ENCODE results near the gene ACOT6. TPM values are rescaled to one million over a fixed set of nuclear protein-coding genes. Genes with fewer than 3 reads are reported as not detected.
"Not testable (repeated sequence)": the region's sequence is repeated elsewhere in the genome, so short reads cannot be mapped to it uniquely, and the experiment has no call there.

The ACOT6 gene
- total RNA-seq, 4 donors from 2014 or later: 0.91 to 1.5 TPM; not detected in 2

DNA sequence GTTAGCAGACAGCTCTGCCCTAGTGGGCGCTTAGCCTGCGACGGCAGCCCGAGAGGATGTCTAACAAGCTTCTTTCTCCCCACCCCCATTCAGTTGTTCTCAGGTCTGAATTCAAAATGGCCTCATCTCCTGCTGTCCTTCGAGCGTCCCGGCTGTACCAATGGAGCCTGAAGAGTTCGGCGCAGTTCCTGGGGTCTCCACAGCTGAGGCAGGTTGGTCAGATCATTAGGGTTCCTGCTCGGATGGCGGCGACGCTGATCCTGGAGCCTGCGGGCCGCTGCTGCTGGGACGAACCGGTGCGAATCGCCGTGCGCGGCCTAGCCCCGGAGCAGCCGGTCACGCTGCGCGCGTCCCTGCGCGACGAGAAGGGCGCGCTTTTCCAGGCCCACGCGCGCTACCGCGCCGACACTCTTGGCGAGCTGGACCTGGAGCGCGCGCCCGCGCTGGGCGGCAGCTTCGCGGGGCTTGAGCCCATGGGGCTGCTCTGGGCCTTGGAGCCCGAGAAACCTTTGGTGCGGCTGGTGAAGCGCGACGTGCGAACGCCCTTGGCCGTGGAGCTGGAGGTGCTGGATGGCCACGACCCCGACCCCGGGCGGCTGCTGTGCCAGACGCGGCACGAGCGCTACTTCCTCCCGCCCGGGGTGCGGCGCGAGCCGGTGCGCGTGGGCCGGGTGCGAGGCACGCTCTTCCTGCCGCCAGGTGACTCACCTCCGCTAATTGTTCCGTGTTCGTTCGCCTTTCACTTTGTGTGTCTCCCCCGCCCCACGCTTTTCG is 42.9 kb upstream of the ACOT6 start, which contains the start of gene ACOT2:
Gene ACOT2, plus strand, starts transcription at position 29 of the 774 bp plus-strand sequence. Its CDS starts 28 bp downstream, at position 57.
- H3K36me3 ChIP-seq, H3K4me1 ChIP-seq, H3K27me3 ChIP-seq, H3K9me3 ChIP-seq: not testable (repeated sequence)
- WGBS: under 1% methylated on average over 34 of the region's 83 CpGs
- TF ChIP-seq CTCF (IDR thresholded peaks at IDR 0.05): peak in 1 of 2 donors; percentile 21
- Histone ChIP-seq H3K4me3 (peak within 1 kb of the TSS; percentile 56), H3K27ac (peak within 1 kb of the TSS; percentile 83)
- peak; percentile 86 for DNase-seq (ENCODE audit: low spot score in 2 of 2)

DNA sequence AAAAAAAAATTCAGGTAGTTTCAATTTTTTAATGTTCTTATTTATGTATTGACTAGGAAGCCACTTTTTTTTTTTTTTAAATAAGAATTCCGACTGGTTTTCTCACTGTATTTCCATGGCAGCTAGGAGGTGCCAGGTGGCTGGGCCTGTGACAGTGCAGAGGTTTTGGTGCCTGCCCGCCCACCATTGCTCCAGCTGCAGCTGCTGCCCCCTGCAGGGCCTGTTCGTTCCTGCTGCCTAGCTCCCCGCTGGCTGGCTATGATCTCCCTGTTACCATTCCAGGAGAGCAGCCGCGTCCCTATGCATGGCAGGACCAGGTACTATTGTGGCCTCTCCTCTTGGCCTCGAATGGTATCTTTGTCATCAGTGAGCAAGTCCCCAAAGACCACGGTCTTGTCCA is 41.4 kb upstream of the ACOT6 start:
- DNase-seq (ENCODE audit: low spot score in 2 of 2): peak in 1 of 2 donors; percentile 74
- not testable (repeated sequence) for H3K36me3 ChIP-seq, H3K27ac ChIP-seq, H3K9me3 ChIP-seq, H3K4me1 ChIP-seq, H3K4me3 ChIP-seq, H3K27me3 ChIP-seq
- TF ChIP-seq CTCF (IDR thresholded peaks at IDR 0.05): peak in 1 of 2 donors; percentile 36
- 26% methylated on average over 6 of the region's 8 CpGs for WGBS

GRCh38 chr14:73573034-73573433 is 39.3 kb upstream of the ACOT6 start:
- not testable (repeated sequence) for H3K27me3 ChIP-seq; H3K4me1 ChIP-seq; H3K36me3 ChIP-seq; DNase-seq (ENCODE audit: low spot score in 2 of 2); H3K4me3 ChIP-seq; H3K9me3 ChIP-seq; H3K27ac ChIP-seq
- 58% methylated on average over 5 of the region's 5 CpGs for WGBS

DNA sequence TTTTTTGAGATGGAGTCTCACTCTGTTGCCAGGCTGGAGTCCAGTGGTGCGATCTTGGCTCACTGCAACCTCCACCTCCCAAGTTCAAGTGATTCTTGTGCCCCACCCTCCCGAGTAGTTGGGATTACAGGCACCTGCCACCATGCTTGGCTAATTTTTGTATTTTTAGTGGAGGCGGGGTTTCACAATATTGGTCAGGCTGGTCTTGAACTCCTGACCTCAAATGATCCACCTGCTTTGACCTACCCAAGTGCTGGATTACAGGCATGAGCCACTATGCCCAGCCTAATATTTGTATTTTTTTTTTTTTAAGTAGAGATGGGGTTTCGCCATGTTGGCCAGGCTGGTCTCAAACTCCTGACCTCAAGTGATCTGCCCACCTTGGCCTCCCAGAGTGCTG is 38.6 kb upstream of the ACOT6 start:
- not testable (repeated sequence) for H3K4me1 ChIP-seq; H3K9me3 ChIP-seq; H3K27ac ChIP-seq; H3K27me3 ChIP-seq; DNase-seq (ENCODE audit: low spot score in 2 of 2); H3K4me3 ChIP-seq; H3K36me3 ChIP-seq
- 98% methylated on average over 4 of the region's 4 CpGs for WGBS

DNA sequence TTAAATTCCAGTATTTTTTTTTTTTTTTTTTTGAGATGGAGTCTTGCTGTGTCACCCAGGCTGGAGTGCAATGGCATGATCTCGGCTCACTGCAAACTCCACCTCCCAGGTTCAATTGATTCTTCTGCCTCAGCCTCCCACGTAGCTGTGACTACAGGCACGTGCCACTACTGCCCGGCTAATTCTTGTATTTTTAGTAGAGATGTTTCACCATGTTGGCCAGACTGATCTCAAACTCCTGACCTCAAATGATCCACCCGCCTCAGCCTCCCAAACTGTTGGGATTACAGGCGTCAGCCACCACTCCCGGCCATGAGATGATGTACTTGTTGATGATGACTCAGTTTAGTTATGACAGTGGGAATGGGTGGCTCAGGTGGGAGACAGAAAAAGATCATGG is 38.1 kb upstream of the ACOT6 start:
- not testable (repeated sequence) for DNase-seq (ENCODE audit: low spot score in 2 of 2)

GRCh38 chr14:73576391-73576790 is 35.9 kb upstream of the ACOT6 start:
- H3K36me3 ChIP-seq: no peaks in the 10 kb centered on the region
- no peaks in the 10 kb centered on the region for H3K4me1 ChIP-seq
- H3K4me3 ChIP-seq: no peak overlapping the region
- no peak for DNase-seq (ENCODE audit: low spot score in 2 of 2)
- H3K27me3 ChIP-seq: no peaks in the 10 kb centered on the region
- WGBS: 64% methylated on average over 3 of the region's 3 CpGs
- no peaks in the 10 kb centered on the region for H3K9me3 ChIP-seq
- no peak for TF ChIP-seq EP300 (IDR thresholded peaks at IDR 0.05)
- no peak for TF ChIP-seq POLR2AphosphoS5 (IDR thresholded peaks at IDR 0.05)
- no peak overlapping the region for H3K27ac ChIP-seq

More for the DNA sequence above, 38.1 kb upstream of the ACOT6 start:
- H3K4me1 ChIP-seq, H3K27ac ChIP-seq, H3K36me3 ChIP-seq, H3K27me3 ChIP-seq, H3K4me3 ChIP-seq, H3K9me3 ChIP-seq: not testable (repeated sequence)
- WGBS: 95% methylated on average over 7 of the region's 7 CpGs

DNA sequence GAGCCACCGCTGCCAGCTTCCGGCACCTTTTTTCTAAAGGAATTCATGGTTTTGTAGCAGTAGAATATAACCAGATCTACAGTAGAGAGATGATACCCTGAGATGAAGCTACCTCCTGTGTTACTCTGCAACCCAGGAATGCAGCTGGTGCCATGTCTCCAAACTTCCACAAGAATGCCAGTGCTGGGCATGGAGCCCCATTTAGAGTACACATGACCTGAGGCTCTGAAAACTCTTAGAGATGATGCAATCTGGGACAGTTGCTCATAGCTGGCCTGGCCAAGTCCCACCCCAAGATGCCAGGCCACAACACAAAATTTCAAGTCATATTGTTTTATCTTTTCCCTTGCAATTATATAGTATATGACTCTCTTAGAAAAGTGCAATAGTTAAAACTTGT is 35.1 kb upstream of the ACOT6 start:
- WGBS: 83% methylated on average over 2 of the region's 2 CpGs
- not testable (repeated sequence) for H3K36me3 ChIP-seq; H3K4me3 ChIP-seq; H3K9me3 ChIP-seq; H3K27me3 ChIP-seq; DNase-seq (ENCODE audit: low spot score in 2 of 2); H3K27ac ChIP-seq; H3K4me1 ChIP-seq

DNA sequence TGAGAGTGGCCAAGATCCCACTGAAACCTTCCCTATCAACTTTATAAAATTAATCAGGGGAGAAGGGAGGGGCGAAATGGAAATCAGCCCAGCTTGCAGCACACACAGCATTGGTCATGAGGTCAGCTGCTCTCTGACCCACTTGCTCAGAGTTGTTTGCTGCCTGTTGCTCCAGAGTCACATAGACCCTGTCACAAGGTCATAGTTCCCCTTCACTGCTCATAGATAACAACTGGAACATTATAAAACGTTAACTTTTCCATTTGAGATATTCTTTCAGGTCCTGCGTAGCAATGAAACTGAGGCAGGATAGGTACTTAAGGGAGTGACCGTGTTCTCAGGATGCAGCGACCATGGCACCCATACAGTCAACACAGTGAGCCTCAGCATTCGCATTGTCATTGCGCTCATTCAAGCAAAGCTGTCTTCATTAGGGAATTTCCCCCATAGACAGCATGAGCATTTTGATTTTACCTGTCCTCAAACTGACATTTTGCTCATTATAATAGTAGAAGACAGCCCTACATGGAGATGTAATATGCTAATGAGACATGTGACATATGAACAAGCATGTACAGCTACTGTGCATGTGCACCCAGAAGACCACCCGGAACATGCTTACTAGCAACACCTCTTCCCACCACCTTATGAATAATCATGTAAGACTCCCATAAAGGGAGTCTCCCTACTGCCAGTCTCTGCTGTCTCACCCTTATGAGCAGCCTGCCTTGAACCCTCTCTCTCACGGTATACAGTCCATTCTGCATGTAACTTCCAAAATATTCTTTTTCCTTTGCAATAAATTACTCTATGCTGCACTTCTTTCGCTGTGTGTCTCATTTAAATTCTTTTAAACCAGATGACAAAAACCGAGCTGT is 30.0 kb upstream of the ACOT6 start:
- not testable (repeated sequence) for H3K36me3 ChIP-seq; DNase-seq (ENCODE audit: low spot score in 2 of 2)
- WGBS: 90% methylated on average over 10 of the region's 11 CpGs

More for the DNA sequence above, 30.0 kb upstream of the ACOT6 start:
- not testable (repeated sequence) for H3K9me3 ChIP-seq, H3K4me1 ChIP-seq, H3K4me3 ChIP-seq, H3K27ac ChIP-seq, H3K27me3 ChIP-seq

All from suprapubic skin (tissue), 4 donors.